ENCODE results near the gene E2F4. TPM values are rescaled to one million over a fixed set of nuclear protein-coding genes. Genes with fewer than 3 reads are reported as not detected.

E2F4 gene
- total RNA-seq, 1 donor from 2014 or later, result 51.2 TPM

DNA sequence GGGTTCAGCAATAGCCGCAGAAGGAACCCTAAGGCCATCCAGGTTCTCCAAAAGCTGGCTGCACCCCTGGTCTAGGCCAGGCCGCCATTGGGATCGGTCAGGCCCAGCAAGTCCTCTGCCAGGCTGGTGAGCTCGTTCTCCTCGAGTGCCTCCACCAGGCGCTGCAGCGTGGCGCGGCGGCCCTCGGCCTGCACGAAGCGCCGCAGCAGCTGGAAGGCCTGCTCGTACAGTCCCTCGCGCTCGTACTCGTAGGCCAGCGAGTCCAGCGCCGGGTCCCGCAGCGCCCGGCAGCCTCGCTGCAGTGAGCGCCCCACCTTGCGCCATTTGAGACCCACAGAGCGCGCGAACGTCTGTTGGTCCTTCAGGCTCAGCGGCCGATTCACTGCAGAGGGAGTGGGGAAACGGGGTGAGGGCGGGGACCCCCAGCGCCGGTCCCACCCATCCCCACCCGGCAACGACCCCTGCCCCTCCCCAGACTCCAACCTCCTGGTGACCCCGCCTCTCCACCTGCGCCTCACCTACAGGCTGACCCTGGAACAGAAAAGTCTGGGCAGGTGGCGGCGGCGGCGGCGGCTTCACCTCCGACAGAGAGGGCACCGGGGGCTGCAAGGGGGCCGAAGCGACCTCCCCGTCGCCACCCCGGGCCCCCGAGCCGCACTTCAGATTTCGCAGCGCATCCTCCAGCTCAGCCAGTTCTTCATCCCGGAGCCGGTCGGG, 37.2 kb upstream of the E2F4 start:
- no peak overlapping the region for H2AFZ ChIP-seq (ENCODE audit: low read depth, low read length)

DNA sequence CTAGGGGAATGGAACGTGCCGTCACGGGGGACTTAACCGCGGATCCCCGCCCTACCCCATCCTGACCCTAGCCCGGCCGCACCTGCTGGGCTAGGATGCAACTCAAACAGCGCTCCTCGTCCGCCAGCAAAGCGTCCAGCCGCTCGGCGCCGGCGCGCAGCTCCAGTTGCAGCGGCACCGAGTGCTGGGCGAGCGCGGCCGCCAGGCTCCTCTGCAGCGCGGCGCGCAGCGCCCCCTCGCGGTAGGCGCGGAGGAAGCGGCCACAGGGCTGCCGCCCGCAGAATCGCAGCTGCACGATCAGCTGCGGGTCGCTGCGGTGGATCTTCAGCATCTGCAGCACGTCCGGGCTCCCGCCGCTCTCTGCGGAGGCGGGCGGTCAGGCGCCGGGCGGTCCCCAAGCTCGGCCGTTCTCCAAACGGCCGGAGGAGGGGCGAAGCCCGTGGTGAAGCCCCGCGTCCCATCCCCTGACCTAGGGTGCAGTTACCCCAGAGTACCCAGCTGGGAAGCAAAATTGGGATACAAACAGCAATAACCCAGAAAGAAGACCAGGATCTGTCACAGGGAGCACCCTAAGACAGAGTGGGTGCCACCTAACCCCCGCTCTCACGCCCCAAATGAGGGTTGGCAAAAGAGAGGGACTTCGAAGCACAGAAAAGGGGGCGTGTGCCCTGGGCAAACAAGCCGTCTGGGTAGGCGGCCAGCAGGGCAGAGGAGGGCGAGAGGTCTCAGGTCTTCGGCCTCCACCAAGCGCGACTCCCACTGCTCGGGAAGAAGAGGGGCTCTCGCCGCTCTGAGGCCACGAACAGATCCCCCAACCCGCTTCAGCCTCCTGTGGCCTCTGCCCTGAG, 36.4 kb upstream of the E2F4 start:
- TF ChIP-seq EZH2 (IDR thresholded peaks at IDR 0.05; ENCODE audit: insufficient read depth, low read length), result peak; percentile 81
- TF ChIP-seq, protein P1, sequence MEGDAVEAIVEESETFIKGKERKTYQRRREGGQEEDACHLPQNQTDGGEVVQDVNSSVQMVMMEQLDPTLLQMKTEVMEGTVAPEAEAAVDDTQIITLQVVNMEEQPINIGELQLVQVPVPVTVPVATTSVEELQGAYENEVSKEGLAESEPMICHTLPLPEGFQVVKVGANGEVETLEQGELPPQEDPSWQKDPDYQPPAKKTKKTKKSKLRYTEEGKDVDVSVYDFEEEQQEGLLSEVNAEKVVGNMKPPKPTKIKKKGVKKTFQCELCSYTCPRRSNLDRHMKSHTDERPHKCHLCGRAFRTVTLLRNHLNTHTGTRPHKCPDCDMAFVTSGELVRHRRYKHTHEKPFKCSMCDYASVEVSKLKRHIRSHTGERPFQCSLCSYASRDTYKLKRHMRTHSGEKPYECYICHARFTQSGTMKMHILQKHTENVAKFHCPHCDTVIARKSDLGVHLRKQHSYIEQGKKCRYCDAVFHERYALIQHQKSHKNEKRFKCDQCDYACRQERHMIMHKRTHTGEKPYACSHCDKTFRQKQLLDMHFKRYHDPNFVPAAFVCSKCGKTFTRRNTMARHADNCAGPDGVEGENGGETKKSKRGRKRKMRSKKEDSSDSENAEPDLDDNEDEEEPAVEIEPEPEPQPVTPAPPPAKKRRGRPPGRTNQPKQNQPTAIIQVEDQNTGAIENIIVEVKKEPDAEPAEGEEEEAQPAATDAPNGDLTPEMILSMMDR (IDR thresholded peaks at IDR 0.05; ENCODE audit: insufficient read depth, low read depth, low read length), result peak; percentile 64
- H3K4me3 Mint-ChIP-seq (ENCODE audit: unreplicated experiment), result no peak overlapping the region
- H3K4me1 Mint-ChIP-seq (ENCODE audit: low read depth, unreplicated experiment), result no peaks in the 10 kb centered on the region
- H2AFZ ChIP-seq (ENCODE audit: low read depth, low read length), result no peak overlapping the region
- H3K4me2 ChIP-seq (ENCODE audit: low read length), result peak overlapping the region; percentile 77
- peaks cover 61% of the 10 kb centered on the region for H3K27me3 Mint-ChIP-seq (ENCODE audit: low read depth, unreplicated experiment)
- DNase-seq (ENCODE audit: low read depth), result no peak
- H3K9me3 Mint-ChIP-seq (ENCODE audit: unreplicated experiment), result peaks cover 12% of the 10 kb centered on the region
- peaks cover 42% of the 10 kb centered on the region for H4K20me1 ChIP-seq (ENCODE audit: insufficient read depth, low read length)
- H3K36me3 ChIP-seq (ENCODE audit: insufficient read depth, low read length), result no peaks in the 10 kb centered on the region
- FAIRE-seq, result no peak
- H3K27ac Mint-ChIP-seq (ENCODE audit: unreplicated experiment), result no peak overlapping the region
- no peak overlapping the region for H3K4me3 ChIP-seq (ENCODE audit: insufficient read depth, low read depth, low read length)
- no peak overlapping the region for H3K27ac ChIP-seq (ENCODE audit: low read depth, low read length)
- H3K36me3 Mint-ChIP-seq (ENCODE audit: low read depth, unreplicated experiment), result peaks cover 7% of the 10 kb centered on the region
- H3K27me3 ChIP-seq (ENCODE audit: insufficient read depth, low read length), result peaks cover 33% of the 10 kb centered on the region
- H3K4me1 ChIP-seq (ENCODE audit: insufficient read depth, low read length), result peaks cover 12% of the 10 kb centered on the region
- H3K9ac ChIP-seq (ENCODE audit: low read length), result no peak overlapping the region
- H3K79me2 ChIP-seq (ENCODE audit: insufficient read depth, low read length), result no peaks in the 10 kb centered on the region
- H3K9me3 ChIP-seq (ENCODE audit: insufficient read depth, low read depth, low read length), result no peaks in the 10 kb centered on the region

More for the DNA sequence above, 37.2 kb upstream of the E2F4 start:
- H3K27ac ChIP-seq (ENCODE audit: low read depth, low read length), result no peak overlapping the region
- H4K20me1 ChIP-seq (ENCODE audit: insufficient read depth, low read length), result peaks cover 42% of the 10 kb centered on the region
- no peak overlapping the region for H3K4me3 ChIP-seq (ENCODE audit: insufficient read depth, low read depth, low read length)
- Mint-ChIP-seq H3K9me3 (ENCODE audit: unreplicated experiment) (peaks cover 7% of the 10 kb centered on the region), H3K27ac (ENCODE audit: unreplicated experiment) (no peak overlapping the region), H3K4me3 (ENCODE audit: unreplicated experiment) (no peak overlapping the region), H3K4me1 (ENCODE audit: low read depth, unreplicated experiment) (no peaks in the 10 kb centered on the region), H3K36me3 (ENCODE audit: low read depth, unreplicated experiment) (peaks cover 7% of the 10 kb centered on the region), H3K27me3 (ENCODE audit: low read depth, unreplicated experiment) (peaks cover 61% of the 10 kb centered on the region)
- DNase-seq (ENCODE audit: low read depth) (no peak), FAIRE-seq (no peak)
- no peaks in the 10 kb centered on the region for H3K9me3 ChIP-seq (ENCODE audit: insufficient read depth, low read depth, low read length)
- H3K79me2 ChIP-seq (ENCODE audit: insufficient read depth, low read length), result no peaks in the 10 kb centered on the region
- TF ChIP-seq, protein P1 (IDR thresholded peaks at IDR 0.05; ENCODE audit: insufficient read depth, low read depth, low read length), result no peak
- peak; percentile 11 for TF ChIP-seq EZH2 (IDR thresholded peaks at IDR 0.05; ENCODE audit: insufficient read depth, low read length)
- H3K27me3 ChIP-seq (ENCODE audit: insufficient read depth, low read length), result peaks cover 33% of the 10 kb centered on the region
- H3K9ac ChIP-seq (ENCODE audit: low read length), result no peak overlapping the region
- no peaks in the 10 kb centered on the region for H3K36me3 ChIP-seq (ENCODE audit: insufficient read depth, low read length)
- peaks cover 11% of the 10 kb centered on the region for H3K4me1 ChIP-seq (ENCODE audit: insufficient read depth, low read length)
- peak overlapping the region; percentile 77 for H3K4me2 ChIP-seq (ENCODE audit: low read length)
